Measurements from ENCODE around the gene FHIT. TPM values are rescaled to one million over a fixed set of nuclear protein-coding genes. Genes with fewer than 3 reads are reported as not detected.

Gene FHIT
- total RNA-seq, 1 donor = 2.2 TPM

GRCh38 chr3:59782664-59783063, 1468.6 kb downstream of the FHIT start:
- peak; percentile 42 for DNase-seq (ENCODE audit: low read depth)
- no peak for TF ChIP-seq CTCF (IDR thresholded peaks at IDR 0.05; ENCODE audit: insufficient read depth, low read depth, low read length)
- no peak overlapping the region for H3K4me3 ChIP-seq (ENCODE audit: low read depth, low read length)

- no peak for DNase-seq (ENCODE audit: low read depth)
- TF ChIP-seq CTCF (IDR thresholded peaks at IDR 0.05; ENCODE audit: insufficient read depth, low read depth, low read length) = no peak
- no peak overlapping the region for H3K4me3 ChIP-seq (ENCODE audit: low read depth, low read length)
Measured at GRCh38 chr3:59780209-59780608, 1471.0 kb downstream of the FHIT start.

- H3K4me3 ChIP-seq (ENCODE audit: low read depth, low read length) = no peak overlapping the region
- no peak for TF ChIP-seq CTCF (IDR thresholded peaks at IDR 0.05; ENCODE audit: insufficient read depth, low read depth, low read length)
- no peak for DNase-seq (ENCODE audit: low read depth)
Measured at GRCh38 chr3:59779260-59779659, 1472.0 kb downstream of the FHIT start.

GRCh38 chr3:59777667-59778077, 1473.6 kb downstream of the FHIT start:
- no peak for DNase-seq (ENCODE audit: low read depth)
- no peak overlapping the region for H3K4me3 ChIP-seq (ENCODE audit: low read depth, low read length)
- no peak for TF ChIP-seq CTCF (IDR thresholded peaks at IDR 0.05; ENCODE audit: insufficient read depth, low read depth, low read length)

- TF ChIP-seq CTCF (IDR thresholded peaks at IDR 0.05; ENCODE audit: insufficient read depth, low read depth, low read length) = no peak
- no peak for DNase-seq (ENCODE audit: low read depth)
- no peak overlapping the region for H3K4me3 ChIP-seq (ENCODE audit: low read depth, low read length)
Measured at GRCh38 chr3:59777066-59777465, 1474.2 kb downstream of the FHIT start.

GRCh38 chr3:59775761-59776325, 1475.4 kb downstream of the FHIT start:
- TF ChIP-seq CTCF (IDR thresholded peaks at IDR 0.05; ENCODE audit: insufficient read depth, low read depth, low read length) = no peak
- DNase-seq (ENCODE audit: low read depth) = no peak
- H3K4me3 ChIP-seq (ENCODE audit: low read depth, low read length) = no peak overlapping the region

GRCh38 chr3:59775106-59775505, 1476.1 kb downstream of the FHIT start:
- no peak for TF ChIP-seq CTCF (IDR thresholded peaks at IDR 0.05; ENCODE audit: insufficient read depth, low read depth, low read length)
- H3K4me3 ChIP-seq (ENCODE audit: low read depth, low read length) = no peak overlapping the region
- peak; percentile 28 for DNase-seq (ENCODE audit: low read depth)

Data from fibroblast of villous mesenchyme (primary cell).